EL (cell line): ENCODE results near the gene HMOX2.

ENCODE experiments used
- DNase-seq: peaks from one replicate; pipeline ENCODE4 v3.0.0-alpha.2; 2016

The HMOX2 gene

DNA sequence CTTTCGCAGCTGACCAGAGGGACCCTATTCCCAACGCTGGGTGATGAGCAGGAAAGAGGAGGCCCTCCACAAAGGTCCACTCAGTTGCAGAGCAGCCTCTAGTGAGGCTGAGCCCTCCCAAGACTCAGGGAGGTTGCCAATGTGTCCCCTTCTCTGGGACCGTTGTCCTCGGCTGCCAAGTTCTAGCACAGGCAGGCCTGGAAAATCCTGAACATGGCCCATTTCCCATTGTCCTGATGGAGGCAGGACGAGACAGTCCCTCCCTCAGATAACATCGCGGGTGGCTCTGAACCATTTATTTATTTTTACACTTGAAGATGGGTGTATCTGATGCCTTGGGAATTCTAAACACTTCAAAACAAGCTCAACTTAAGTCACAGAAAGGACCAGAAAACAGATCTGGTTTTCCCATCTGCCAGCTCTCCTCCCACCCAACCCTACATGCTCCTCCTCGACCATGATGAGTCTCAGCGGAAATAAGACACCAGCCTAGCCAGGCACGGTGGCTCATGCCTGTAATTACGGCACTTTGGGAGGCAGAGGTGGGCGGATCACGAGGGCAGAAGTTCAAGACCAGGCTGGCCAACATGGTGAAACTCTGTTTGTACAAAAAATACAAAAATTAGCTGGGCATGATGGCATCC is 49.6 kb downstream of the HMOX2 start:
- DNase-seq = no peak

DNA sequence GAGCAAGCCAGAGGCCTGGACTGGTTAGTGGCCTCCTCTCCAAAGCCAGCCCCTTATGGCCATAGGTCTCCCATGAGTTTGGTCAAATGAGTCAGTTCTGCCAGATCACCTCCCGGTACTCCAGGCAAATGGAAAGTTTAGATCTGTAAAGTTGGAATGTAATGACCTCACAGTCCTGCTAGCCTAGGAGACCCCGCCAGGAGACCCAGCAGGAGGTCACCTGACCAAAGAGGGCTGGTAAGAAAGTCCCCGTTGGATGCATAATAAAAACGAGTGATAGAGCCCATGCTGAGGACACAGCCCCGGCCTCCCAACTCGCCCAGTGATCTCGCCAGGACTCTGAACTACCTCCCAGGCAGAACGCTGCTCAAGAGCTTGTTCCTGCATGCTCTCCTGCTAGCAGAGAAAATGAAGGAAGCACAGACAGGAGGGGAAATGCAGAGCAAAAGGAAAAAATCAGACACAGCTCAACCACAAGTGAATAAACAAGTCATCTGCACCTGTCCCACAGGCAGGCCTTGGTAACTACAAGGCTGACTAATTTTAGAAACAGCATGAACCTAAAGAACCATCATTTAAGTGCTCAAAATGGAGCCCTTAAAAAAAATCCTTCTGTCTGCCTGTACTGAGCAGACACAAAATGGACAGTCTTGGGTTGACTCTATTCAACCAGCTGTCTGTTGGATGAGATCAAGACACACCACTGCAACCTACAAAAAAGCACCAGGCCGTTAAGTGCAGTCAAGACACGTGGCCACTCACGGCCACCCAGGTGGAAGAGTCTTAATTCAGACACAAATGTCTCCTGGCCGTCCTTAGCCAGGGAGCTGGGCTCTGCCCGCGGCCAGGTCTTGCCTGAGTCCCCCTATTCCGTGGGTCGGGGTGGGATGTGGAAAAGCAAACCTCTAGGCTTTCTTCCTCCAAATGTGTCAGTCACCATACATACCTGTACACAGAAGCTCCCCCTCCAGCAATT is 53.2 kb downstream of the HMOX2 start:
- DNase-seq = peak; percentile 48

DNA sequence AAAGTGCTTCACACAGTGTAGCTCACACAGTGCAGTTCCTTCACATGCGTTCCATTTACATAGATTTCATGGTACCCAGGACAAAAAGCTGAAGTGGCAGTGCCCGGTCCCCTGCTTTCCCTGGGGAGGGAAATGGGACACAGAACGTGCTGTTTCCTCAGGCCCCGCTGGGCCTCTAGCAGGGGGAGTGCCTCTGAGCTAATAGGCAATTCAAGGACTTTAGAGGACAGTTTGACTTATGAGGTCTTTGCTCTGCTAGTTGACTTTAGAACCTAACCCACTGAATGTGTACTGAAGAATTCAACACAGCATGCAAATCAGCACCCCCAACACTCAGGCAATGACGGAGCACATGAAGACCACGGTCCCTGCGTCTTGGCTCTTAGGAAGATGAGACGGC is 55.6 kb downstream of the HMOX2 start:
- no peak for DNase-seq

DNA sequence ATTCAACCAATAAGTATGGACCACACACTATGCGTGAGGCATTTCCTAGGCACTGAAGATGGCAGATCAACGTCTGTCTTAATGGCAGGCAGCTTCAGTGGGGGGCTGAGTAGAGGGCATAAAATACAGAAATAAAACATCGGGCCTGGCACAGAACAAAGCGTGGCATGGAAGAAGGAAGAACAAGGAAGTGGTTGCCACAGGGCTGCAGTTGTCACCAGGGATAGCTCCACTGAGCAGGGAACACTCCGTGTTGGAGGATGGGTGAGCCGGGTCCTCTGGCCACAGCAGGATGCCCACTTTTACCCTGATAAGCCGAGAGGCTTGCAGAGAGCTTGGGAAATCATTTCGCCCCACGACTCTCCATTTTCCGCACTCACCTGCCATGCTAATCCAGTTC is 56.0 kb downstream of the HMOX2 start:
- no peak for DNase-seq

DNA sequence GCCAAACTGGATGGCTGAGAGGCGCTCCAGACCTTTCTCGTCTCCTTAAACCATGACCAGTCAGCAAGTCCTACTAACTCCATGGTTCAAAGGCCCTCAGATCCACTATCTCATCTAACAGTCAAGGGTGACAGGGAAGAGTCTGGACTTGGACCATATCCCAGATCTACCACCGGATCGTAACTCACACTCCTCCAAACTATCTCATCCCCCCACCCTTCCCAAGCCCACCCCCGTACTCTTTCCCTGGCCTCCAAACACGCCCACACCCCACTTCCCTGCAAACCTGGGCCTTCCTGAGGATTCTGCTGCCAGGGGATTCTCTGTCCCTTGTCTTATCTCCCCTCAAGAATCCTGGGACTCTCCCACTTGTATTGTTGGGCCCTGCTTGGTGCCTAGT is 57.3 kb downstream of the HMOX2 start:
- no peak for DNase-seq

DNA sequence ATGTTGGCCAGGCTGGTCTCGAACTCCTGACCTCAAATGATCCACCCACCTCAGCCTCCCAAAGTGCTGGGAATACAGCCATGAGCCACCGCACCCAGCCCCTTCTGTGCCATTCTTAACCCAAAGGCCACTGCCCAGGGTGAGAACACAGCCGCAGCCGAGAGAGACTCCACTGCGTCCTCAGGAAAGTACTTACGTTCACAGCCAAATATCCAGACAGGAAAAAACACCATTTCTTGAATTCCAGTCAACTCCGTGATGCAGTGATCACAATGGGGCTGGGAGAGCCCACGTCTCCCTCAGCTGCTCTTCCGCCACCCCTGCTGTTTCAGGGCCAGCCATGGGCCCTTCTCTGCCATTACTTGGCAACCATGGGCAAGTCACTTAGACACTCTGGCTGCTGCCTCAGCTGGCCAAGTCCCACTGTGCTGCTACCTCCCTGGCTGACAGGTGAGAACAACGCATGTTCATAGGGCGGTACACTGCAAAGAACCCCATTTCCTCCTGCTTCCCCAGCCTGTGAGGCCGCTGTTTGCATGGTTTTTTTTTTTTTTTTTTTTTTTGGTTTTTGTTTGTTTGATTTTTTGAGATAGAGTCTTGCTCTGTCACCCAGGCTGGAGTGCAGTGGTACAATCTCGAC is 58.1 kb downstream of the HMOX2 start:
- no peak for DNase-seq

DNA sequence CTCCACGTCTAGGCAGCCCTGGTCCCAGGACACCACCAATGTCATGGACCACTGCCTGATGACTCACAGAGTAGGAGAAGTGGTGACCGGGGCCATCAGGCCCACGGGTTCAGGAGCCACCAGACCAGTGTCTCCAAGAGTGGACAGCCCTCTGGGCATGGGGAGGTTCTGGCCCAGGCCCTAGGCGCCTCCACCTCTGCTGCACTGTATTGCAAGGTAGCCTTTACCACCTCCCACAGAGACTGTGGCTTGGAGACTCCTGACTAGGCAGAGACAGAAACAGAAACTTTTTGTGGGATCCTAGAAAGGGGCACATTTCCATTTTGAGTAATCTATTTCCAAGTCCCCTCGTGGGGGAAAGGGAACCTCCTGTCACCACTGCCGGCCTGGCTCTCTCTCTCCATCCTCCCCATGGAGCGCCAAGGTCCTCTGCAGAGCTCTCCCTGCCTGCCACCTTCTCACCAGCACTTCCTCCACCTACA is 59.5 kb downstream of the HMOX2 start:
- DNase-seq = no peak

DNA sequence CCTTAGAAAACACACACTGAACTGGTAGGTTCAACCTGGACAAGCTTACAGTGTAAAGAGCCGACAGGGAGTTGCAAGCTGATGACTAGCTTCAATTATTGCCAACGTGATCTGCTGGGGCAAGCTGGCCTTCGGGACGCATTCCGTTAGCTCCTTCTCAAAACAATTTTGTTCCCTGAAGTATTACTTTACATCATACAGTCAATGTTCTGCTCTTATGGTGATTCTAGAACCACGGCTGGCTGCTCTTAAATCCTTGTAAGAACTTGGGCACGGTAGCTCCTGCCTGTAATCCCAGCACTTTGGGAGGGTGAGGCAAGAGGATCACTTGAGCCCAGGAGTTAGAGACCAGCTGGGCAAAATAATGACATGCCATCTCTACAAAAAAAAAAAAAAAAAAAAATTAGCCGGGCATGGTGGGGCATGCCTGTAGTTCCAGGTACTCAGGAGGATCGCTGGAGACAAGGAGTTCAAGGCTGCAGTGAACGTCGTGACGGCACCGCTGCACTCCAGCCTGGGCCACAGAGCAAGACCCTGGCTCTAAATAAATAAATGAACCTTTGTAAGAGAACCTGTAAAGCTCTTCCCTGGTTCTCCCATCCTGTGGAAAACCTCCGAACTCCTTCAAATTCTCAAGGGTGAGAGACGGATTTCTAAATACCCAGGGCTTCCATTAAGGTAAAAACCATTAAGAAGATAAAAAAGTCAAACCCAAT is 60.4 kb downstream of the HMOX2 start:
- DNase-seq = no peak

DNA sequence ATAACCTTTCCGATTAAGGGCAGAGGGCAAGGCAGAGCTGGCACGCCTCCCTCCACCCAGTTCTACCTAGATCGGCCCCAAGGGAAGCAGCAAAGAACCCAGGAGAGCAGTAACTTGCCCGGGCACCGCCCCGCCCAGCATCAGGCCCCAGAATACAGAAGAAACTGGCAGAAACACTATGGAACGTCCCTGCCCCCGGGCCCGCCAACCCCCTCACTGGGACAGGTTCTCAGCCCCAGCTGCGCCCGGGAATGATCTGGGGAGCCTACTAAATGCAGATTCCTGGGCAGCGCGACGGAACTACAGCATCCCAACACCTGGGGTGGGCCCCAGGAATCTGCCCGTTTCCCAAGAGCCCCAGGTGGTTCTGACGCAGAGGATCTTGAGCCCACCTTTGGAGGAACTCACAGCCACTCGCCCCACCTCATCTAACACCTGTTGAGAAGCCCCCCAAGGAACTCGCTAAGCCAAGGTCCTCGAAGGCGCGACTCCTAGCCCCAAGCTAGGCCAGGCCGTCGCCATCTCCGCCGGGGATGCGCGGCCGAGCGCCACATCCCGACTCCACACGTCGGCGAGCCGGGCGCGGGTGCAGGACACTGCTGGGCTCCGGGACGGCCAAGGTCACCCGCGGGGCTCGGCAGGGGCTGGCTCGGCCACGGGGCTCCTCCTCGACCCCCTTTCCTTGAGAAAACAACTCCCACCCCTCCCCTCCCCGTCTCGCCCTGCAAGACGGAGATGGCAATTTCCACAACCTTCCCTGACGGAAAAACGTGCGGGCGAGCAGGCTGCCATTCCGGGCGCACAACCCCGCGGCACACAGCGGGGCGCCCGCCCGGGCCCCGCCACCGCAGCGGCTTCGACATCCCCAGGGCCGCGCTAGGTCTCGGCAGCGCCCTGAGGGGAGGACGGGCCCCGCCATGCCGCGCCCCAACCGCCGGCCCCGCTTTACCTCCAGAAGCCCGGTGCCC is 61.5 kb downstream of the HMOX2 start:
- peak; percentile 16 for DNase-seq

DNA sequence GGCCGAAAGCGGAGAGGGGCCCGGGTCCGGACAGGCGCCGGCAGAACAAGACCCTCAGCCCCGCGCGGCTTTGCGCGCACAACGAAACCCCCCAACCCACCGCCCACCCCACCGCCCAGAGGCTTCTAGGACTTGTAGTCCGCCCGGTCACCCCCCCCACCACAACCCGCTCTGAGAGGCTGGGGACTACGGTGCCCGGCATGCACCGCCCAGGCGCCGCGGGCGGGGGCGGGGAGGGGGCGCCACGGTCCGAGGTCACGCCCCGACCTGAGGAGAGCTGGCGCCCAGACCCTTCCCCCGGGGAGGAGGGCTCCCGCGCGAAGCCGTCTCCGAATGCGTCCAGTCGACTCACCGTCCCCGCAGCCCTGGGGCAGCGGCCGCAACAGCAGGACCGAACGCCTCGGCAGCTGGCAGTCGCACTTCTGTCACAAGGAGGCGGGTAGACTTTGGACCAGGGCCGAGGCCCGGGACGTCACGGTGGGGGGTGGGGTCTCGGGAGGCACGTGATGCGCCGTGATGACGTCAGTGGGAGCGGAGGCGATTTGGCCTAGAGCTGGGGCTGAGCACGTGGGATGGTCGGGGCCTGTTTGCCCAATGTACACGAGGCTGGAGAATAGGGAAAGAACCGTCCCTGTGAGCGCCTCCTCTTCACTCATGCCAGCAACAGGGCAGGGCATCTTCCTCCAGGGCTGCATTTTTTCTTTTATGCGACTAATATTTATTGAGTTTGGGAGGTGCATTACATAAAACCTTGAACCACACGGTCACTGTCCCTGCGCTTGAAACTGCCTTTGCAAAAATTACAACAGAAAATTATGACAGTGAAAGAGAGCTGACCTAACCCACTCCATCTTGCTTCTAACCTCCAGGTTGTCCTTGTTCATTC is 62.4 kb downstream of the HMOX2 start, which contains the start of gene CDIP1:
Gene CDIP1, minus strand, starts transcription at position 424 of the 886 bp plus-strand sequence. CDS start 24,643 bp downstream, outside the sequence.
- peak; percentile 94 for DNase-seq

DNA sequence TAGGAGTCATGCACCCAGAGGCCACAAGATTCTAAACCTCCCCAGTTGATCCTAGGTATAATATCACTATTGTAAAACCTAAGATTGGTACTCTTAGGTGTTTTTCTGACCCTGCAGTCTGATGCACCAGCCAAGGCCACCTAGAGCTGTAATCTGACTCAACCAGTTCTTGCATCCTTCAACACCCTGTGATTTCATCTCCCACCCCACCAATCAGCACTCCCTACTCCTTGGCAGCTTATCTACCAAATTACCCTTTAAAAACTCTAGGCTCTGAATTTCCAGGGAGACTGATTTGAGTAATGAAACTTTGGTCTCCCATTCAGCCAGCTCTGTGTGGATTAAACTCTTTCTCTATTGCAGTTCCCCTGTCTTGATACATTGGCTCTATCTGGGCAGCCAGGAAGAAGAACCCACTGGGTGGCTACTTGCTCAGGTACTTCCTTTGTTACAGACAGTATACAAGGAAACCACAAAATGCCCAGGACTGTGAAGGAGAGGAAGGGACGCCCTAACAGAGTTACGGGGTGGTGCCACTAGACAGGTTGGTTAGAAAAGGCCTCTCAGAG is 63.6 kb downstream of the HMOX2 start:
- no peak for DNase-seq

DNA sequence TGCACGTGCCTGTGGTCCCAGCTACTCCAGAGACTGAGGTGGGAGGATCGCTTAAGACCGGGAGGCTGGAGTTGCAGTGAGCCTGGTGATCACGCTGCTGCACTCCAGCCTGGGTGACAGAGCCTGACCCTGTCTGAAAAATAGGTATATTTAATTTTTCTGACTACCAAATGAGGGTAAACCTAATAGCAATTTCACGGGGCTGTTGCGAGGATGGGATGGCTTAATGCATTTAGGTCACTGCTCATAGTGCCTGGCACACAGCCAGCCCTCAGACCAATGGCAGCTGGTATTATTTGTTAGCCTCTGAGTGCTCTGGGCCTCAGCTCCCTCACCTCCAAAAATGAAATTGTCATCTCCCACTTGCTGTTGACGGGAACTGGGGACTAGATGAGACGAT is 68.3 kb downstream of the HMOX2 start:
- no peak for DNase-seq

DNA sequence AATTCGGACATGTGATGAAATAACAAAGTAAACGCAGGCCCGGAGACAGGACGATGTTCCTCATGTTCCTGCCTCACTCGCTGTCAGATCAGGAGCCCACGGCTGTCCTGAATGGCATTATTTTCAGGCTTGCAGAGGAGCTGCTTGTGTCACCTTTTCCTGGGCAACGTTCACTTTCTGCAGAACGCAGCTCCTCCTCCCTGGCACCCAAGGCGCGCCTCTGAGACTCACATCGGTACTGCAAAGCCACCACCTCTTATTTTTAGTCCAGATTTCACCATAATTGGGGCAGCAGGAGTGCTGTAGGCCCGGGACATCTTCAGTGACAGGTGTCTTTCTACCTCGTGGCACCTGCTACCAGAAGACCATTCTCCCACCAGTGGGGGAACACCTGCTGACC is 71.9 kb downstream of the HMOX2 start:
- no peak for DNase-seq

DNA sequence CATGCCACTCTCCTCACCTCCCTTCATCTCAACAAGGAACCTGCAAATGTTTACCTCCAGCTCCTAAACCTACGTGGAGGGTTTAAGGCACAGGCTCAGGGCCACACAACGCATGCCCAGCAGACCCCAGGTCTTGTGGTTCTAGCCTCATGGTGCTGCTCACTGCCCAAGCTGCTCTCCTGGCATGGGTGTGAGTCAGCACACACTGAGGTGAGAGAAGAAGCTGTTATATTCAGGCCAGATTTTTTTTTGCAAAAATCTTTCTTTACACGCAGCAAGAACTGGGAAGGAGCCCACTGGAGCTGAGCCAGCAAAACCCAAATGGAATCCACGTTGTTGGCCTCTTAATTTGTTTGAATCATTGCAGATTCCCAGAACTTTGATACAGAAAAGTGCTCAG is 74.4 kb downstream of the HMOX2 start:
- DNase-seq = no peak

DNA sequence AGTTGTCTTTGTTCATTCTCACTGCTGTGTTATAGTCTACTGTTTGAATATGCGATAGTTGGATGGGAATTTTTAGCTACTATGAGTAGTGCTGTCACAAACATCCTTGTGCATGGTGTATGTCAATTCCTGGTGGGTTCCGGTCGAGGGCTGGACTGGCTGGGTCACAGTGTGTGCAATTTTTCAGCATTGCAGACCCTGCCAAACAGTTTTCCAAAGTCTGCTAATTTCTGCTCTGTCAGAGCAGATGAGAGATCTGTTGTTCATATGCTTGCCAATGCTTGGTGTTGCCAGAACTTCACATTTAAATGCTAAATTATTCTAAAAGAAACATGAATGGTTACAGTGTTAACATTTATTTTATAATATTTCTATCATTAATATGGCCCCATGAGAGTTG is 76.3 kb downstream of the HMOX2 start:
- no peak for DNase-seq

DNA sequence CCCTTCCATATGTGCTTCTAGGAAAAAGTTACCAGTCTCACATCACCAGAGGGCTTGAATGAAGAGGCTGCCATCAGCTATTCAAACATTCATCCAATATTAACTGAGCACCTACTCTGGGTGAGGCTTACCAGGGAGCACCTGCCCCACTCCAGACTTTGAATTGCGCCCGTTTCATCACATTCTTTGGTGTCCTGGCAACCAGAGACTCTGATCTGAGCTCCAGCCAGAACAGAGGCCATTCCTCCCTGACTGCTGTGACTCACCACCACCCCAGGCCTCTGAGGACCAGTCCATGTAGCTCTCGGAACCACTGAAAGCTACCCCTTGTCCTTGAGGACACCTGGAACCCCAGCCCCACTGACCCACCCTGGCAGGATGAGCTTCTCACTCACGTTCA is 79.9 kb downstream of the HMOX2 start, which contains the start of gene C16orf96:
Gene C16orf96, plus strand, starts transcription at position 229 of the 400 bp plus-strand sequence. Its CDS starts 150 bp downstream, at position 379.
- peak; percentile 21 for DNase-seq

DNA sequence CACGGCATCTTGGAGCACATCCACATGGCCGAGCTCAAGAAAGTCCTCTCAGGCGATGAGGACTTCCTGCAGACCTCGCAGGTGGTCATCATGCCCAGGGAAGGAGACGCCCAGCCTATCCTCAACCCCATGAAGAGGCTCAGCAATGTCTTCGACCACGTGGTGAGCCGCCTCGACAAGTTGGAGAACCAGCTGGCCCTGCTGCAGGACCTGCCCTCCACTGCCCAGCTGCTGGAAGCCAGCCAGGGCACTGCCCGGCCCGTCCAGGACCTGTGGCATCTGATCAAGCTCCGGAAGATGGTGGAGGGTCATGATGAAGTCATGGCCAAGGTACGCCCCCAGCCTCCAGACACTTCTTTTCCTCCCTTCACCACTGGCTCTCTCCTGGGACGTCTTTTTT is 80.4 kb downstream of the HMOX2 start:
- no peak for DNase-seq

DNA sequence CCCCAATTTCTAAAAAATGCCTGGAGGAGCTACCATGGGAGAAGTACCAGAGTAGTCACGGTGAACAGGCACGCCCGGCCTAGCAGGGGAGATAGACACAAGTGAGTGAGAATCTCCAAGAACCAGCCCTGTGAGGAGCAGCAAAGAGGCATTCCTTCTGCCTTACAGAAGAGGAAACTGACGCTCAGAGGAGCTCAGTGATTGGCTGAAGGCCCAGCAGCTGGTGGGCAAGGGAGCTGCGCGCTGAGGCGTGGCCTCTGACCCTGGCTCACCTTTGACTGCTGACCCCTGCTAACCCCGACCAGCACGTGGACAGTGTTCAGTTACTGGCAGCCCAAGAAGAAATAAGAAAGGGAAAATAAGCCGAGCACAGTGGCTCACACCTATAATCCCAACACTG is 81.8 kb downstream of the HMOX2 start:
- no peak for DNase-seq
